ENCODE results near the gene ITGA8. TPM values are rescaled to one million over a fixed set of nuclear protein-coding genes. Genes with fewer than 3 reads are reported as not detected.

The ITGA8 gene
- total and polyA plus RNA-seq, 9 of the 15 experiments (the other 6 are each of a cell fraction or from before 2014, with no cell fraction given): 0.01 to 0.07 (median 0.04) TPM; not detected in 5

DNA sequence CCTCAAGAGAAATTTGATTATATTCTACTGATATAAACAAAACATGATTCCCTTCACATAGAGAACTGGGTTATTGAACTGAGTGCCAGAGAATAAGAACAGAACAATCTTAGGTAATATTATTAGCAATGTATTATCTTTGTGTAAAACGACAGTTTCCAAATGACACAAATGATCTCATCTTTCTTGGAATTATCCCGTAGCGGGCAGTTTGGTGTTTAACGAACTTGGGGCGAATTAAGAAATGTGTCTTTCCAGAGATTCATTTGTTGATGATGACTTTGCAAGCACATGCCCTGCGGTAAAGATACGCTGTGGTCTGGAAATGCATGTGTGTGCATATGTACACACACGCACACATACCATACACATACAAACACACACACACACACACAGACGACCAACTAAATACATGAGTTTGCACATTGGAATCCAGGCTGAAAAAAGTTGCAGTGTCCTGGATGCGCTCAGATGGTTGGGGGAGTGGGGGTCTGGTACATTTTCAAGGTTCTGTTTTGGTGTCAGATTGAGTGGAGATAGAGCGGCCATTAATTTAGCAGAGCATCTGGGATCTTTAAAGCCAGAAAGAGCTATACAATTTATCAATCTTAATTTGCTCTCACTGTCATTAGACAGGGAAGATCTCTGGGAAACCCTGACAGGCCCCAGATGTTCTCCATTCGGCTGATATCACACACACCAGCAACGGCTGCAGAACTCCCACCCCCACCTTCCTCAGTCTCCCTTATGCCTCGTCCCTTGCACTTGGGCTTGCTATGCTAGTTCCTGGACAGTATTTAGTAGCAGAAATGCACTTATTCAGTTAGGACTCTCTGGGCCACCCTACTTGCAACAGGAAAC lies 236.3 kb downstream of the ITGA8 start (continued):
- TF ChIP-seq, protein P1, sequence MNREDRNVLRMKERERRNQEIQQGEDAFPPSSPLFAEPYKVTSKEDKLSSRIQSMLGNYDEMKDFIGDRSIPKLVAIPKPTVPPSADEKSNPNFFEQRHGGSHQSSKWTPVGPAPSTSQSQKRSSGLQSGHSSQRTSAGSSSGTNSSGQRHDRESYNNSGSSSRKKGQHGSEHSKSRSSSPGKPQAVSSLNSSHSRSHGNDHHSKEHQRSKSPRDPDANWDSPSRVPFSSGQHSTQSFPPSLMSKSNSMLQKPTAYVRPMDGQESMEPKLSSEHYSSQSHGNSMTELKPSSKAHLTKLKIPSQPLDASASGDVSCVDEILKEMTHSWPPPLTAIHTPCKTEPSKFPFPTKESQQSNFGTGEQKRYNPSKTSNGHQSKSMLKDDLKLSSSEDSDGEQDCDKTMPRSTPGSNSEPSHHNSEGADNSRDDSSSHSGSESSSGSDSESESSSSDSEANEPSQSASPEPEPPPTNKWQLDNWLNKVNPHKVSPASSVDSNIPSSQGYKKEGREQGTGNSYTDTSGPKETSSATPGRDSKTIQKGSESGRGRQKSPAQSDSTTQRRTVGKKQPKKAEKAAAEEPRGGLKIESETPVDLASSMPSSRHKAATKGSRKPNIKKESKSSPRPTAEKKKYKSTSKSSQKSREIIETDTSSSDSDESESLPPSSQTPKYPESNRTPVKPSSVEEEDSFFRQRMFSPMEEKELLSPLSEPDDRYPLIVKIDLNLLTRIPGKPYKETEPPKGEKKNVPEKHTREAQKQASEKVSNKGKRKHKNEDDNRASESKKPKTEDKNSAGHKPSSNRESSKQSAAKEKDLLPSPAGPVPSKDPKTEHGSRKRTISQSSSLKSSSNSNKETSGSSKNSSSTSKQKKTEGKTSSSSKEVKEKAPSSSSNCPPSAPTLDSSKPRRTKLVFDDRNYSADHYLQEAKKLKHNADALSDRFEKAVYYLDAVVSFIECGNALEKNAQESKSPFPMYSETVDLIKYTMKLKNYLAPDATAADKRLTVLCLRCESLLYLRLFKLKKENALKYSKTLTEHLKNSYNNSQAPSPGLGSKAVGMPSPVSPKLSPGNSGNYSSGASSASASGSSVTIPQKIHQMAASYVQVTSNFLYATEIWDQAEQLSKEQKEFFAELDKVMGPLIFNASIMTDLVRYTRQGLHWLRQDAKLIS (CRISPR knock-in tag; IDR thresholded peaks at IDR 0.05): no peak
- TF ChIP-seq ZNF717 (CRISPR knock-in tag; IDR thresholded peaks at IDR 0.05) (no peak), ARID1B (IDR thresholded peaks at IDR 0.05) (peak; percentile 32), NCOR1 (IDR thresholded peaks at IDR 0.05) (no peak), ZNF347 (CRISPR knock-in tag; IDR thresholded peaks at IDR 0.05; ENCODE audit: low read depth) (no peak), BRF1 (IDR thresholded peaks at IDR 0.05; ENCODE audit: borderline replicate concordance, extremely low read depth, insufficient read length) (no peak), CBFA2T3 (IDR thresholded peaks at IDR 0.05) (peak; percentile 72), POLR3G (IDR thresholded peaks at IDR 0.05; ENCODE audit: extremely low read depth, insufficient read length, insufficient replicate concordance) (no peak), RFX7 (CRISPR knock-in tag; IDR thresholded peaks at IDR 0.05) (no peak), SAP30 (IDR thresholded peaks at IDR 0.05; ENCODE audit: borderline replicate concordance, insufficient read depth, low read depth, low read length, poor library complexity, severe bottlenecking) (no peak), NUFIP1 (IDR thresholded peaks at IDR 0.05; ENCODE audit: partially characterized antibody) (no peak), NELFE (IDR thresholded peaks at IDR 0.05; ENCODE audit: insufficient read depth, insufficient read length) (no peak), TEAD4 (IDR thresholded peaks at IDR 0.05; ENCODE audit: low read length) (no peak), TEAD4 (CRISPR knock-in tag; IDR thresholded peaks at IDR 0.05; ENCODE audit: borderline replicate concordance) (no peak), ZNF785 (CRISPR knock-in tag; IDR thresholded peaks at IDR 0.05) (no peak), POLR2B (IDR thresholded peaks at IDR 0.05; ENCODE audit: low read depth, partially characterized antibody) (no peak)
- TF ChIP-seq, protein P2, sequence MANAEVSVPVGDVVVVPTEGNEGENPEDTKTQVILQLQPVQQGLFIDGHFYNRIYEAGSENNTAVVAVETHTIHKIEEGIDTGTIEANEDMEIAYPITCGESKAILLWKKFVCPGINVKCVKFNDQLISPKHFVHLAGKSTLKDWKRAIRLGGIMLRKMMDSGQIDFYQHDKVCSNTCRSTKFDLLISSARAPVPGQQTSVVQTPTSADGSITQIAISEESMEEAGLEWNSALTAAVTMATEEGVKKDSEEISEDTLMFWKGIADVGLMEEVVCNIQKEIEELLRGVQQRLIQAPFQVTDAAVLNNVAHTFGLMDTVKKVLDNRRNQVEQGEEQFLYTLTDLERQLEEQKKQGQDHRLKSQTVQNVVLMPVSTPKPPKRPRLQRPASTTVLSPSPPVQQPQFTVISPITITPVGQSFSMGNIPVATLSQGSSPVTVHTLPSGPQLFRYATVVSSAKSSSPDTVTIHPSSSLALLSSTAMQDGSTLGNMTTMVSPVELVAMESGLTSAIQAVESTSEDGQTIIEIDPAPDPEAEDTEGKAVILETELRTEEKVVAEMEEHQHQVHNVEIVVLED (CRISPR knock-in tag; IDR thresholded peaks at IDR 0.05): no peak
